ENCODE measurements around the gene SEPTIN12. TPM values are rescaled to one million over a fixed set of nuclear protein-coding genes. Genes with fewer than 3 reads are reported as not detected.

SEPTIN12 gene
- total and polyA plus RNA-seq, 2 experiments from 2014 or later = not detected

DNA sequence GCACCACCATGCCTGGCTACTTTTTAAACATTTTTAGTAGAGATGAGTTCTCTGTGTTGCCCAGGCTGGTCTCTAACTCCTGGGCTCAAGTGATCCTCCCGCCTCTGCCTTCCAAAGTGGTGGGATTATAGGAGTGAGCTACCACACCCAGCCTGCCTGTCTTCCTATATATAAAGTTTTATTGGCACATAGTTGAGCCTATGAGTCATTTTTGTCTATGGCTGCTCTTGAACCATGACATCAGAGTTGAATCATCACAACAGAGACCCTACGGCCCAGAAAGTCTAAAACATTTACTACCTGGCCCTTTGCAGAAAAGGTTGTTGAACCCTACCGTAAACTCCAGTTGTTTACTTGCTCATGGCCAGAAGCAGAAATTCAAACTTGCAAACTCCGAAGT is 7.9 kb downstream of the SEPTIN12 start:
- Histone ChIP-seq H2AFZ (no peak overlapping the region), H3K79me2 (no peaks in the 10 kb centered on the region), H4K20me1 (ENCODE audit: insufficient read depth, poor library complexity, severe bottlenecking) (no peaks in the 10 kb centered on the region), H3K9me2 (replicated peaks; ENCODE audit: insufficient read depth) (no peaks in the 10 kb centered on the region), H3K4me1 (ENCODE audit: insufficient read depth) (no peaks in the 10 kb centered on the region), H3K4me3 (no peak overlapping the region), H3K27me3 (no peaks in the 10 kb centered on the region), H3K4me2 (no peak overlapping the region), H3K36me3 (replicated peaks; ENCODE audit: insufficient read depth, low read depth) (no peaks in the 10 kb centered on the region), H3K9me3 (ENCODE audit: low read depth) (no peaks in the 10 kb centered on the region), H3K27ac (no peak overlapping the region)
- WGBS (ENCODE audit: low lambda C conversion rate, missing lambda C conversion rate) = 74% methylated on average over 4 of the region's 4 CpGs
- no peak for DNase-seq (ENCODE audit: low spot score)
- no peak for TF ChIP-seq EZH2phosphoT487 (IDR thresholded peaks at IDR 0.05; ENCODE audit: low read depth, severe bottlenecking, unreplicated experiment)
- TF ChIP-seq CTCF (IDR thresholded peaks at IDR 0.05; ENCODE audit: poor library complexity) = no peak
- no peak for TF ChIP-seq EZH2 (IDR thresholded peaks at IDR 0.05; ENCODE audit: borderline replicate concordance)

DNA sequence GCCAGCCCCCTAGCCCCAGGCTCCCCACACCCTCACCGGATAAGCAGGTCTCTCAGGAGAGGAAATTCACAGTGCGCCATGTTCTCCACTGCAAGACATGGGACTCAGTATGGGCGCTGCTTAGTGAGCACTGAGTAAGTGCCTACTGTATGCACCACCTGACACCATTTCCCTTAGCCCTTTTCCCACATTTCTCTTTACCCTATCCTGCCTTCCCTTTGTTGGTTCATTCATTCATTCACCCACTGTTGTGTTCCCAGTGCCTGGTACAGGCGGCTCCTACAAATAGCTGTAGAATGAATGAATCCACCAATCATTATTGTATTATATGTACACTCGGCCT is 10.1 kb downstream of the SEPTIN12 start:
- TF ChIP-seq CTCF (IDR thresholded peaks at IDR 0.05; ENCODE audit: poor library complexity) (no peak), EZH2phosphoT487 (IDR thresholded peaks at IDR 0.05; ENCODE audit: low read depth, severe bottlenecking, unreplicated experiment) (no peak), EZH2 (IDR thresholded peaks at IDR 0.05; ENCODE audit: borderline replicate concordance) (no peak)
- no peaks in the 10 kb centered on the region for H3K79me2 ChIP-seq
- no peak overlapping the region for H3K4me3 ChIP-seq
- no peaks in the 10 kb centered on the region for H3K4me1 ChIP-seq (ENCODE audit: insufficient read depth)
- H3K9me3 ChIP-seq (ENCODE audit: low read depth) = no peaks in the 10 kb centered on the region
- no peak overlapping the region for H3K4me2 ChIP-seq
- WGBS (ENCODE audit: low lambda C conversion rate, missing lambda C conversion rate) = 96% methylated on average over 5 of the region's 5 CpGs
- no peak overlapping the region for H3K27ac ChIP-seq
- DNase-seq (ENCODE audit: low spot score) = no peak
- no peaks in the 10 kb centered on the region for H4K20me1 ChIP-seq (ENCODE audit: insufficient read depth, poor library complexity, severe bottlenecking)
- no peak overlapping the region for H2AFZ ChIP-seq
- H3K9me2 ChIP-seq (replicated peaks; ENCODE audit: insufficient read depth) = no peaks in the 10 kb centered on the region
- H3K27me3 ChIP-seq = no peaks in the 10 kb centered on the region
- H3K36me3 ChIP-seq (replicated peaks; ENCODE audit: insufficient read depth, low read depth) = no peaks in the 10 kb centered on the region

DNA sequence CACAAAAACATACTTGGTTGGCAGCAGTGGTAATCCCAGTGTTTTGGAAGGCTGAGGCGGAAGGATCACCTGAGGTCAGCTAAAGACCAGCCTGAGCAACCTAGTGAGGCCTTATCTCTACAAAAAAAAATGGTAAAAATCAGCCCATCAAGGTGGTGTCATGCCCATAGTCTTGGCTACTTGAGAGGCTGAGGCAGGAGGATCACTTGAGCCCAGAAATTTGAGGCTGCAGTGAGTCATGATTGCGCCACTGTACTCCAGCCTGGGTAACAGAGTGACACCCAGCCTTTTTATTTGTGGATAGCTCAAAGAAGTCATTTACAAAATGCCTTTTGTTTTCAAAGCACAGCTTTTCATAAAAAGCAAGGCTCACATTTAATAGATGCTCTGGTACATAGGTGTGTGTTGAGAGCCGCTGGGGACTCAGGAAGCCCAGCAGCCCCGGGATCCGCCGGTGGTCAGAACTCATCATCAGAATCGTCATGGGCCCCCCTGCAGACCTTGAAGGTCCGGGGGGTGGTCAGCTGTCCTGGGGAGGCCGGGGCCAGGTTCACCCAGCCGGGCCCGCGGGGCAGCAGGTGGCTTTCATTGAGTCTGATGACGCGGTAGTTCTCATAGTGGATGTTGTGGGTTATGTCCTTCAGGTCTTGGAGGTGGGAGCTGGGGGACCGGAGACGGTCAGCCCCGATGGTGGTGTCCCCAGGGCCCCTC is 10.7 kb downstream of the SEPTIN12 start:
- Histone ChIP-seq H3K27ac (no peak overlapping the region), H3K4me3 (no peak overlapping the region), H3K9me2 (replicated peaks; ENCODE audit: insufficient read depth) (no peaks in the 10 kb centered on the region), H3K79me2 (no peaks in the 10 kb centered on the region), H2AFZ (no peak overlapping the region), H4K20me1 (ENCODE audit: insufficient read depth, poor library complexity, severe bottlenecking) (no peaks in the 10 kb centered on the region), H3K4me2 (no peak overlapping the region), H3K27me3 (no peaks in the 10 kb centered on the region), H3K4me1 (ENCODE audit: insufficient read depth) (no peaks in the 10 kb centered on the region), H3K9me3 (ENCODE audit: low read depth) (no peaks in the 10 kb centered on the region), H3K36me3 (replicated peaks; ENCODE audit: insufficient read depth, low read depth) (no peaks in the 10 kb centered on the region)
- TF ChIP-seq EZH2 (IDR thresholded peaks at IDR 0.05; ENCODE audit: borderline replicate concordance) (no peak), EZH2phosphoT487 (IDR thresholded peaks at IDR 0.05; ENCODE audit: low read depth, severe bottlenecking, unreplicated experiment) (no peak), CTCF (IDR thresholded peaks at IDR 0.05; ENCODE audit: poor library complexity) (no peak)
- DNase-seq (ENCODE audit: low spot score) = no peak
- 93% methylated on average over 17 of the region's 17 CpGs for WGBS (ENCODE audit: low lambda C conversion rate, missing lambda C conversion rate)

Data from hepatocyte (in vitro differentiated cells).